Measurements from ENCODE around the gene TMEM168. TPM values are rescaled to one million over a fixed set of nuclear protein-coding genes. Genes with fewer than 3 reads are reported as not detected.

Gene TMEM168
- total RNA-seq, 1 donor from 2014 or later: 23.9 TPM

GRCh38 chr7:112781558-112781957 lies 8.6 kb downstream of the TMEM168 start:
- no peak for DNase-seq (ENCODE audit: low spot score)
- Mint-ChIP-seq H3K27ac (ENCODE audit: unreplicated experiment) (no peak overlapping the region), H3K27me3 (ENCODE audit: low read depth) (no peaks in the 10 kb centered on the region)

GRCh38 chr7:112781110-112781509 lies 9.1 kb downstream of the TMEM168 start:
- H3K9me3 Mint-ChIP-seq (ENCODE audit: low read depth): peaks cover 4% of the 10 kb centered on the region
- no peak for TF ChIP-seq CTCF (IDR thresholded peaks at IDR 0.05)
- no peaks in the 10 kb centered on the region for H3K4me1 Mint-ChIP-seq (ENCODE audit: low read depth)
- peaks cover 14% of the 10 kb centered on the region for H3K36me3 Mint-ChIP-seq (ENCODE audit: low read depth)
- no peak overlapping the region for H3K4me3 Mint-ChIP-seq (ENCODE audit: unreplicated experiment)
- H3K27me3 Mint-ChIP-seq (ENCODE audit: low read depth): no peaks in the 10 kb centered on the region
- H3K27ac Mint-ChIP-seq (ENCODE audit: unreplicated experiment): no peak overlapping the region
- DNase-seq (ENCODE audit: low spot score): no peak

More at GRCh38 chr7:112781558-112781957, 8.6 kb downstream of the TMEM168 start:
- Mint-ChIP-seq H3K4me1 (ENCODE audit: low read depth) (no peaks in the 10 kb centered on the region), H3K9me3 (ENCODE audit: low read depth) (peaks cover 4% of the 10 kb centered on the region), H3K36me3 (ENCODE audit: low read depth) (peaks cover 14% of the 10 kb centered on the region), H3K4me3 (ENCODE audit: unreplicated experiment) (no peak overlapping the region)
- TF ChIP-seq CTCF (IDR thresholded peaks at IDR 0.05): no peak

- no peak overlapping the region for H3K4me3 Mint-ChIP-seq (ENCODE audit: unreplicated experiment)
- H3K27ac Mint-ChIP-seq (ENCODE audit: unreplicated experiment): no peak overlapping the region
- H3K36me3 Mint-ChIP-seq (ENCODE audit: low read depth): peaks cover 14% of the 10 kb centered on the region
- no peaks in the 10 kb centered on the region for H3K27me3 Mint-ChIP-seq (ENCODE audit: low read depth)
- no peak for DNase-seq (ENCODE audit: low spot score)
- H3K4me1 Mint-ChIP-seq (ENCODE audit: low read depth): no peaks in the 10 kb centered on the region
- peaks cover 4% of the 10 kb centered on the region for H3K9me3 Mint-ChIP-seq (ENCODE audit: low read depth)
- no peak for TF ChIP-seq CTCF (IDR thresholded peaks at IDR 0.05)
These were observed 10.5 kb downstream of the TMEM168 start for GRCh38 chr7:112779667-112780066.

DNA sequence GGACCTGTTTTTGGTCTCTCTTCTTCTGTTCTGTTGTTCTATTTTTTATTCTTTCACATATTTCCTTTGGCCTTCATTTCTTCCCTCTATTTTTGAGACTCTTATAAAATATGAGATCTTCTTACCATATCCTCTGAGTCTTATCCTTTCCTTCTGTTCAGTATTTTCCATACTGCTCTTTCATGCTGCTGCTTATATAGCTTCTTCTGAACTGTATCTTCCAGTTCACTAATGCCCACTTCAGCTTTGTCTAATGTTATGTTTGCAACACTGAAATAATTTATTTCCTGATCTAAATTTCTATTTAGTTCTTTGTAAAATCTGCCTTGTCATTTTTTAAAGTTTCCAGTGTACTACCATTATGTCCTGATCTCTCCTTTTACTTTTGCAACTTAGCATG lies 12.8 kb downstream of the TMEM168 start:
- Mint-ChIP-seq H3K36me3 (ENCODE audit: low read depth) (peaks cover 5% of the 10 kb centered on the region), H3K27me3 (ENCODE audit: low read depth) (no peaks in the 10 kb centered on the region), H3K4me3 (ENCODE audit: unreplicated experiment) (no peak overlapping the region), H3K9me3 (ENCODE audit: low read depth) (peaks cover 4% of the 10 kb centered on the region), H3K4me1 (ENCODE audit: low read depth) (no peaks in the 10 kb centered on the region), H3K27ac (ENCODE audit: unreplicated experiment) (no peak overlapping the region)
- DNase-seq (ENCODE audit: low spot score): no peak
- no peak for TF ChIP-seq CTCF (IDR thresholded peaks at IDR 0.05)

GRCh38 chr7:112771166-112771565 lies 19.0 kb downstream of the TMEM168 start:
- no peak for TF ChIP-seq CTCF (IDR thresholded peaks at IDR 0.05)
- Mint-ChIP-seq H3K4me3 (ENCODE audit: unreplicated experiment) (no peak overlapping the region), H3K4me1 (ENCODE audit: low read depth) (peaks cover 20% of the 10 kb centered on the region), H3K27me3 (ENCODE audit: low read depth) (no peaks in the 10 kb centered on the region), H3K9me3 (ENCODE audit: low read depth) (no peaks in the 10 kb centered on the region), H3K36me3 (ENCODE audit: low read depth) (peaks cover 4% of the 10 kb centered on the region), H3K27ac (ENCODE audit: unreplicated experiment) (no peak overlapping the region)
- DNase-seq (ENCODE audit: low spot score): no peak

Data from chondrocyte (in vitro differentiated cells).